GM19328 (cell line): ENCODE measurements around the gene HSBP1L1.
A peak's percentile ranks its signal among the peaks of the same experiment; 100 is the strongest.

Experiments
- ATAC-seq: cut with Tn5 transposase; IDR thresholded peaks from one replicate; pipeline ENCODE4 v1.9.1; 2021; ENCODE audit warnings: mild to moderate bottlenecking, moderate library complexity; ENCODE audit not compliant: unreplicated experiment

HSBP1L1 gene

GRCh38 chr18:79964330-79965118 is at the start of gene HSBP1L1:
HSBP1L1 (plus strand) TSS chr18:79964643; CDS start chr18:79964736, 93 bp downstream.
- ATAC-seq, result peak; percentile 52

GRCh38 chr18:79915161-79916127 is 49.0 kb upstream of the HSBP1L1 start:
- ATAC-seq, result no peak

- no peak for ATAC-seq
These were observed 48.3 kb upstream of the HSBP1L1 start for GRCh38 chr18:79916128-79916494.

GRCh38 chr18:79916546-79917168 is 47.8 kb upstream of the HSBP1L1 start:
- no peak for ATAC-seq

- ATAC-seq, result no peak
These were observed 47.1 kb upstream of the HSBP1L1 start for GRCh38 chr18:79917169-79917852.

- ATAC-seq, result no peak
These were observed 46.4 kb upstream of the HSBP1L1 start for GRCh38 chr18:79917853-79918614.

GRCh38 chr18:79918615-79919011 is 45.8 kb upstream of the HSBP1L1 start:
- ATAC-seq, result no peak

GRCh38 chr18:79919089-79919488 is 45.4 kb upstream of the HSBP1L1 start:
- no peak for ATAC-seq

- no peak for ATAC-seq
These were observed 42.2 kb upstream of the HSBP1L1 start for GRCh38 chr18:79921984-79922965.

- no peak for ATAC-seq
These were observed 41.5 kb upstream of the HSBP1L1 start for GRCh38 chr18:79922971-79923411.

GRCh38 chr18:79923896-79924585 is 40.4 kb upstream of the HSBP1L1 start:
- no peak for ATAC-seq

- ATAC-seq, result no peak
These were observed 39.4 kb upstream of the HSBP1L1 start for GRCh38 chr18:79924814-79925731.

GRCh38 chr18:79926306-79926705 is 38.1 kb upstream of the HSBP1L1 start:
- no peak for ATAC-seq

- ATAC-seq, result no peak
These were observed 37.5 kb upstream of the HSBP1L1 start for GRCh38 chr18:79926715-79927606.

- ATAC-seq, result no peak
These were observed 36.6 kb upstream of the HSBP1L1 start for GRCh38 chr18:79927607-79928562.
